Measurements from ENCODE around the gene CHCHD3.

Gene CHCHD3

GRCh38 chr7:132856416-132856815, 225.5 kb downstream of the CHCHD3 start (continued):
- no peak for TF ChIP-seq ZNF280D (tag by site-specific recombination; IDR thresholded peaks at IDR 0.05)
- no peak for TF ChIP-seq ZNF518A (tag by site-specific recombination; conservative IDR thresholded peaks at IDR 0.05; ENCODE audit: low read depth)
- TF ChIP-seq ZNF19 (tag by site-specific recombination; IDR thresholded peaks at IDR 0.05; ENCODE audit: low read depth) = no peak
- no peak for TF ChIP-seq INSM2 (tag by site-specific recombination; IDR thresholded peaks at IDR 0.05)
- TF ChIP-seq HOXD13 (CRISPR knock-in tag; IDR thresholded peaks at IDR 0.05; ENCODE audit: borderline replicate concordance) = no peak
- TF ChIP-seq EGR2 (tag by site-specific recombination; IDR thresholded peaks at IDR 0.05; ENCODE audit: low read depth) = no peak

GRCh38 chr7:132855901-132856300, 226.0 kb downstream of the CHCHD3 start:
- ChIA-PET CTCF (no interaction called here), POLR2A (no interaction called here)
- TF ChIP-seq ZBTB48 (tag by site-specific recombination; IDR thresholded peaks at IDR 0.05) (no peak), ZNF341 (tag by site-specific recombination; IDR thresholded peaks at IDR 0.05; ENCODE audit: low read depth) (no peak), ZNF830 (tag by site-specific recombination; IDR thresholded peaks at IDR 0.05; ENCODE audit: low read depth) (no peak), ZNF560 (tag by site-specific recombination; IDR thresholded peaks at IDR 0.05; ENCODE audit: borderline replicate concordance) (no peak), ZNF704 (tag by site-specific recombination; IDR thresholded peaks at IDR 0.05) (no peak), ZNF626 (tag by site-specific recombination; IDR thresholded peaks at IDR 0.05) (no peak), ZNF266 (tag by site-specific recombination; IDR thresholded peaks at IDR 0.05; ENCODE audit: low read depth) (no peak), ZNF544 (tag by site-specific recombination; IDR thresholded peaks at IDR 0.05) (no peak), ZNF670 (tag by site-specific recombination; IDR thresholded peaks at IDR 0.05; ENCODE audit: low read depth) (no peak), ZBTB20 (tag by site-specific recombination; IDR thresholded peaks at IDR 0.05) (no peak), ZNF561 (tag by site-specific recombination; IDR thresholded peaks at IDR 0.05; ENCODE audit: borderline replicate concordance) (no peak), ZNF529 (tag by site-specific recombination; IDR thresholded peaks at IDR 0.05; ENCODE audit: insufficient replicate concordance) (no peak), ZNF324 (tag by site-specific recombination; IDR thresholded peaks at IDR 0.05) (no peak), ZNF426 (tag by site-specific recombination; IDR thresholded peaks at IDR 0.05) (no peak)
- H3K36me3 ChIP-seq (ENCODE audit: control insufficient read depth in 2 of 2, insufficient read depth in 1 of 2, low read length in 2 of 2) = no peaks in the 10 kb centered on the region
- H3K9me3 ChIP-seq (ENCODE audit: control insufficient read depth, insufficient read depth, low read depth, low read length) = no peaks in the 10 kb centered on the region
- H3K27ac ChIP-seq (ENCODE audit: extremely low read depth, low read depth, low read length) = no peak overlapping the region
- peaks cover 3% of the 10 kb centered on the region; the same call in 1 of the 2 replicates for H3K4me1 ChIP-seq (ENCODE audit: control insufficient read depth, insufficient read depth, low read length)
- H3K4me3 ChIP-seq (ENCODE audit: low read depth, low read length) = no peak overlapping the region
